G401.6 (cell line): ENCODE measurements around the gene ITFG2.
"Not testable (repeated sequence)": the region's sequence is repeated elsewhere in the genome, so short reads cannot be mapped to it uniquely, and the experiment has no call there.

Experiments
- FAIRE-seq: peaks from 2 replicates; lab custom pipeline; 2012; peaks lifted over from hg19 to GRCh38; lab: Jason Lieb, UNC

Gene ITFG2

GRCh38 chr12:2812290-2813213 lies at the start of gene ITFG2:
TSS of gene ITFG2 (plus strand) at chr12:2812668. CDS start at chr12:2812761, 93 bp downstream.
- FAIRE-seq, result peak; percentile 96

- no peak for FAIRE-seq
Measured at GRCh38 chr12:2764398-2764797, 48.1 kb upstream of the ITFG2 start.

- no peak for FAIRE-seq
Measured at GRCh38 chr12:2765052-2765451, 47.4 kb upstream of the ITFG2 start.

- FAIRE-seq, result no peak
Measured at GRCh38 chr12:2765608-2766007, 46.9 kb upstream of the ITFG2 start.

GRCh38 chr12:2768224-2768961 lies 44.1 kb upstream of the ITFG2 start:
- FAIRE-seq, result no peak

- FAIRE-seq, result no peak
Measured at GRCh38 chr12:2769866-2770533, 42.5 kb upstream of the ITFG2 start.

GRCh38 chr12:2770544-2770943 lies 41.9 kb upstream of the ITFG2 start:
- FAIRE-seq, result not testable (repeated sequence)

- FAIRE-seq, result no peak
Measured at GRCh38 chr12:2772370-2772769, 40.1 kb upstream of the ITFG2 start.

GRCh38 chr12:2773199-2773875 lies 39.1 kb upstream of the ITFG2 start:
- no peak for FAIRE-seq

- FAIRE-seq, result no peak
Measured at GRCh38 chr12:2775431-2775830, 37.0 kb upstream of the ITFG2 start.

GRCh38 chr12:2776129-2776806 lies 36.2 kb upstream of the ITFG2 start:
- no peak for FAIRE-seq

- FAIRE-seq, result no peak
Measured at GRCh38 chr12:2779281-2779680, 33.2 kb upstream of the ITFG2 start.

- peak; percentile 30 for FAIRE-seq
Measured at GRCh38 chr12:2783936-2784600, 28.4 kb upstream of the ITFG2 start.

GRCh38 chr12:2785017-2785416 lies 27.5 kb upstream of the ITFG2 start:
- FAIRE-seq, result no peak

GRCh38 chr12:2791089-2791488 lies 21.4 kb upstream of the ITFG2 start:
- no peak for FAIRE-seq

- no peak for FAIRE-seq
Measured at GRCh38 chr12:2792671-2793500, 19.6 kb upstream of the ITFG2 start.

GRCh38 chr12:2793561-2793960 lies 18.9 kb upstream of the ITFG2 start:
- no peak for FAIRE-seq

- no peak for FAIRE-seq
Measured at GRCh38 chr12:2794191-2794735, 18.2 kb upstream of the ITFG2 start.

- FAIRE-seq, result no peak
Measured at GRCh38 chr12:2794736-2795289, 17.7 kb upstream of the ITFG2 start, which contains the start of gene FKBP4. TSS of gene FKBP4 (plus strand) at chr12:2794970. CDS start at chr12:2795140, 170 bp downstream.
